MCF 10A (cell line): ENCODE data around the gene SREBF2. TPM values are rescaled to one million over a fixed set of nuclear protein-coding genes. Genes with fewer than 3 reads are reported as not detected.

Experiments
- BruUV-seq: library from RNA; stranded (reverse); fragments of 400-500 nt; replicated peaks from 2 replicates; lab custom pipeline; 2021; lab: Mats Ljungman, UMichigan
- CTCF ChIA-PET: fragments of 300-600 bp; sonication (Branson Sonifier 250); formaldehyde crosslinking; extraction: SDS; loops from one replicate; lab custom pipeline; 2021; ENCODE audit warnings: antibody characterized with exemption, inconsistent platforms; lab: Yijun Ruan, JAX
- POLR2A ChIA-PET: fragments of 300-600, 350-650 bp; sonication (Branson Sonifier 250); formaldehyde crosslinking; extraction: SDS; loops from one replicate; lab custom pipeline; 2020; ENCODE audit warnings: antibody characterized with exemption, inconsistent platforms; lab: Yijun Ruan, JAX
- DNase-seq: peaks from one replicate; pipeline ENCODE4 v3.0.0-alpha.2; 2018; ENCODE audit not compliant: unreplicated experiment
- H3K27ac Mint-ChIP-seq: one replicate; pipeline ENCODE4 v1.8.0; 2022; ENCODE audit warnings: mild to moderate bottlenecking, low read depth, mixed read lengths; ENCODE audit not compliant: unreplicated experiment
- H3K27me3 Mint-ChIP-seq: one replicate; pipeline ENCODE4 v1.8.0; 2022; ENCODE audit warnings: mixed read lengths; ENCODE audit not compliant: insufficient read depth, unreplicated experiment
- H3K36me3 Mint-ChIP-seq: one replicate; pipeline ENCODE4 v1.8.0; 2022; ENCODE audit warnings: mild to moderate bottlenecking, moderate library complexity, mixed read lengths; ENCODE audit not compliant: insufficient read depth, unreplicated experiment
- H3K4me1 Mint-ChIP-seq: one replicate; pipeline ENCODE4 v1.8.0; 2022; ENCODE audit warnings: mixed read lengths; ENCODE audit not compliant: insufficient read depth, unreplicated experiment
- H3K4me3 Mint-ChIP-seq: one replicate; pipeline ENCODE4 v1.8.0; 2022; ENCODE audit warnings: mild to moderate bottlenecking, moderate library complexity, mixed read lengths; ENCODE audit not compliant: unreplicated experiment
- H3K9me3 Mint-ChIP-seq: one replicate; pipeline ENCODE4 v1.8.0; 2022; ENCODE audit warnings: mixed read lengths; ENCODE audit not compliant: unreplicated experiment
- CTCF ChIP-seq: fragments of 200-600 bp; IDR thresholded peaks from one replicate; pipeline ENCODE4 v1.8.0; 2022; ENCODE audit warnings: antibody characterized with exemption, mild to moderate bottlenecking; ENCODE audit not compliant: unreplicated experiment
- intact Hi-C: fragments of 100-400 bp; cut with micrococcal nuclease; formaldehyde crosslinking; loops from 2 replicates; pipeline ENCODE4 v1.14.1; 2022
- total RNA-seq: library from RNA; stranded (reverse); gene quantifications from 2 replicates; pipeline ENCODE4 v1.2.3, GENCODE V29; 2022

The SREBF2 gene
- total RNA-seq, 1 experiment from 2014 or later = 104 TPM

GRCh38 chr22:41798736-41799135 lies 34.2 kb upstream of the SREBF2 start:
- ChIA-PET POLR2A (interaction anchor here (0.8 to 4.3 kb wide), 2 partner anchors 34 to 180 kb away, joined by 3 to 43 read pairs; partner anchors contain the start of gene SREBF2), CTCF (interaction anchor here (0.6 to 1.4 kb wide), 5 partner anchors 52 to 159 kb away, joined by 3 to 4 read pairs (median 3); no protein-coding TSS in a partner anchor)
- intact Hi-C loops = no loop called here
- H3K9me3 Mint-ChIP-seq = no peaks in the 10 kb centered on the region
- no peak overlapping the region for H3K27ac Mint-ChIP-seq
- no peak for DNase-seq
- no peak for TF ChIP-seq CTCF
- H3K4me3 Mint-ChIP-seq = no peak overlapping the region
- no TSS peak for BruUV-seq
- peaks cover 14% of the 10 kb centered on the region for H3K4me1 Mint-ChIP-seq
- H3K36me3 Mint-ChIP-seq = no peaks in the 10 kb centered on the region
- H3K27me3 Mint-ChIP-seq = no peaks in the 10 kb centered on the region

GRCh38 chr22:41799486-41800347 lies 33.2 kb upstream of the SREBF2 start:
- DNase-seq = no peak
- Mint-ChIP-seq H3K36me3 (no peaks in the 10 kb centered on the region), H3K4me1 (peaks cover 14% of the 10 kb centered on the region), H3K9me3 (no peaks in the 10 kb centered on the region), H3K27ac (peak overlapping the region; percentile 91), H3K27me3 (no peaks in the 10 kb centered on the region), H3K4me3 (peak overlapping the region; percentile 84)
- BruUV-seq = TSS peak; percentile 79
- intact Hi-C loops = loop anchor here (1.0 to 2.0 kb wide), 2 partner anchors 58 to 103 kb away; no protein-coding TSS in a partner anchor
- ChIA-PET CTCF (interaction anchor here (0.6 to 2.7 kb wide), 5 partner anchors 10 to 102 kb away, joined by 3 to 20 read pairs (median 3); no protein-coding TSS in a partner anchor), POLR2A (interaction anchor here (0.6 to 4.3 kb wide), 27 partner anchors 7 to 290 kb away, joined by 3 to 43 read pairs (median 3); partner anchors contain the start of genes NAGA, NDUFA6, SMDT1 and SMIM45)
- no peak for TF ChIP-seq CTCF

- Mint-ChIP-seq H3K36me3 (no peaks in the 10 kb centered on the region), H3K27me3 (no peaks in the 10 kb centered on the region), H3K4me1 (peaks cover 14% of the 10 kb centered on the region), H3K9me3 (no peaks in the 10 kb centered on the region), H3K4me3 (peak within 1 kb of the TSS; percentile 84), H3K27ac (peak within 1 kb of the TSS; percentile 91)
- ChIA-PET POLR2A (interaction anchor here (0.6 to 4.3 kb wide), 33 partner anchors 8 to 1058 kb away, joined by 3 to 43 read pairs (median 3); partner anchors contain the start of genes CENPM, NAGA, NDUFA6 and SMDT1), CTCF (interaction anchor here (0.6 to 2.7 kb wide), 6 partner anchors 10 to 103 kb away, joined by 3 to 20 read pairs (median 4); partner anchors contain the start of gene SREBF2)
- BruUV-seq = no TSS peak
- intact Hi-C loops = loop anchor here (1.0 to 2.0 kb wide), 3 partner anchors 54 to 104 kb away; no protein-coding TSS in a partner anchor
- TF ChIP-seq CTCF = no peak
- peak; percentile 83 for DNase-seq
Observed at GRCh38 chr22:41800348-41801146, 32.4 kb upstream of the SREBF2 start, which contains the start of gene CCDC134. Gene CCDC134 (plus strand): TSS chr22:41800679. CDS start chr22:41808891, 8,212 bp downstream.
